Suprapubic skin (tissue), 4 donors: ENCODE data around the gene PLEKHG4. TPM values are rescaled to one million over a fixed set of nuclear protein-coding genes. Genes with fewer than 3 reads are reported as not detected.
A peak's percentile ranks its signal among the peaks of the same experiment; 100 is the strongest.

Source experiments
- DNase-seq, 2 donors: peaks; one replicate each; pipeline ENCODE4 v3.0.0-alpha.2; 2019; ENCODE audit warnings: low spot score in 2 of 2
- H3K27ac ChIP-seq: fragments of 200-600 bp; sonication (generic); one replicate; pipeline ENCODE4 v1.5.1; 2019
- H3K27me3 ChIP-seq: fragments of 200-600 bp; sonication (generic); one replicate; pipeline ENCODE4 v1.5.1; 2019
- H3K36me3 ChIP-seq: fragments of 200-600 bp; sonication (generic); one replicate; pipeline ENCODE4 v1.5.1; 2019
- H3K4me1 ChIP-seq: fragments of 200-600 bp; sonication (generic); one replicate; pipeline ENCODE4 v1.5.1; 2019
- H3K4me3 ChIP-seq: fragments of 200-600 bp; sonication (generic); one replicate; pipeline ENCODE4 v1.5.1; 2019; ENCODE audit warnings: mild to moderate bottlenecking
- H3K9me3 ChIP-seq: fragments of 200-600 bp; sonication (generic); one replicate; pipeline ENCODE4 v1.5.1; 2019
- EP300 ChIP-seq: sonication (generic); formaldehyde crosslinking; IDR thresholded peaks from one replicate; pipeline ENCODE4 v1.6.1; 2017; ENCODE audit warnings: antibody characterized with exemption
- POLR2A ChIP-seq, 2 donors: fragments of 450-650 bp; IDR thresholded peaks; one replicate each; pipeline ENCODE4 v1.6.1; 2017; ENCODE audit warnings: antibody characterized with exemption in 2 of 2, mild to moderate bottlenecking in 2 of 2, moderate library complexity in 2 of 2
- POLR2AphosphoS5 ChIP-seq, 3 donors: sonication (generic); formaldehyde crosslinking; IDR thresholded peaks; one replicate each; pipeline ENCODE4 v1.6.1; 2017; ENCODE audit warnings: antibody characterized with exemption in 3 of 3
- WGBS: methylation state at CpG from one replicate; pipeline ENCODE4 v1.1.5; 2018; 5-methylcytosine and 5-hydroxymethylcytosine counted together
- total RNA-seq, 4 donors: library from RNA; depleted of rRNA; stranded (reverse); fragments of >200 nt; gene quantifications; one replicate each; pipeline ENCODE4 v1.1.0, GENCODE V29; 2016
- TF ChIP-seq, protein P1 (sequence below), 2 donors: fragments of 200-600 bp in 1 of 2; fragments of 450-650 bp in 1 of 2; sonication (generic) in 1 of 2; IDR thresholded peaks; one replicate each; pipeline ENCODE4 v1.5.1; 2016 to 2019; ENCODE audit warnings: antibody characterized with exemption in 2 of 2, mild to moderate bottlenecking in 1 of 2, moderate library complexity in 1 of 2

The PLEKHG4 gene
- total RNA-seq, 4 donors from 2014 or later = 13.8 to 36.8 (median 26.9) TPM

- Histone ChIP-seq H3K36me3 (peaks cover 10% of the 10 kb centered on the region), H3K4me3 (no peak overlapping the region), H3K27ac (no peak overlapping the region), H3K27me3 (no peaks in the 10 kb centered on the region), H3K4me1 (no peaks in the 10 kb centered on the region), H3K9me3 (no peaks in the 10 kb centered on the region)
- DNase-seq = no peak
- TF ChIP-seq, protein P1, sequence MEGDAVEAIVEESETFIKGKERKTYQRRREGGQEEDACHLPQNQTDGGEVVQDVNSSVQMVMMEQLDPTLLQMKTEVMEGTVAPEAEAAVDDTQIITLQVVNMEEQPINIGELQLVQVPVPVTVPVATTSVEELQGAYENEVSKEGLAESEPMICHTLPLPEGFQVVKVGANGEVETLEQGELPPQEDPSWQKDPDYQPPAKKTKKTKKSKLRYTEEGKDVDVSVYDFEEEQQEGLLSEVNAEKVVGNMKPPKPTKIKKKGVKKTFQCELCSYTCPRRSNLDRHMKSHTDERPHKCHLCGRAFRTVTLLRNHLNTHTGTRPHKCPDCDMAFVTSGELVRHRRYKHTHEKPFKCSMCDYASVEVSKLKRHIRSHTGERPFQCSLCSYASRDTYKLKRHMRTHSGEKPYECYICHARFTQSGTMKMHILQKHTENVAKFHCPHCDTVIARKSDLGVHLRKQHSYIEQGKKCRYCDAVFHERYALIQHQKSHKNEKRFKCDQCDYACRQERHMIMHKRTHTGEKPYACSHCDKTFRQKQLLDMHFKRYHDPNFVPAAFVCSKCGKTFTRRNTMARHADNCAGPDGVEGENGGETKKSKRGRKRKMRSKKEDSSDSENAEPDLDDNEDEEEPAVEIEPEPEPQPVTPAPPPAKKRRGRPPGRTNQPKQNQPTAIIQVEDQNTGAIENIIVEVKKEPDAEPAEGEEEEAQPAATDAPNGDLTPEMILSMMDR (IDR thresholded peaks at IDR 0.05) = no peak
- TF ChIP-seq POLR2A (IDR thresholded peaks at IDR 0.05) = no peak
- no peak for TF ChIP-seq POLR2AphosphoS5 (IDR thresholded peaks at IDR 0.05)
- no peak for TF ChIP-seq EP300
- 88% methylated on average over 7 of the region's 7 CpGs for WGBS
Measured at GRCh38 chr16:67291461-67291860, 12.1 kb downstream of the PLEKHG4 start.

GRCh38 chr16:67294171-67294757 is 14.9 kb downstream of the PLEKHG4 start:
- Histone ChIP-seq H3K27me3 (no peaks in the 10 kb centered on the region), H3K9me3 (no peaks in the 10 kb centered on the region), H3K27ac (no peak overlapping the region), H3K4me3 (no peak overlapping the region), H3K36me3 (no peaks in the 10 kb centered on the region), H3K4me1 (no peaks in the 10 kb centered on the region)
- no peak for TF ChIP-seq POLR2A (IDR thresholded peaks at IDR 0.05)
- no peak for TF ChIP-seq POLR2AphosphoS5 (IDR thresholded peaks at IDR 0.05)
- DNase-seq = no peak
- WGBS = 93% methylated on average over 4 of the region's 4 CpGs

DNA sequence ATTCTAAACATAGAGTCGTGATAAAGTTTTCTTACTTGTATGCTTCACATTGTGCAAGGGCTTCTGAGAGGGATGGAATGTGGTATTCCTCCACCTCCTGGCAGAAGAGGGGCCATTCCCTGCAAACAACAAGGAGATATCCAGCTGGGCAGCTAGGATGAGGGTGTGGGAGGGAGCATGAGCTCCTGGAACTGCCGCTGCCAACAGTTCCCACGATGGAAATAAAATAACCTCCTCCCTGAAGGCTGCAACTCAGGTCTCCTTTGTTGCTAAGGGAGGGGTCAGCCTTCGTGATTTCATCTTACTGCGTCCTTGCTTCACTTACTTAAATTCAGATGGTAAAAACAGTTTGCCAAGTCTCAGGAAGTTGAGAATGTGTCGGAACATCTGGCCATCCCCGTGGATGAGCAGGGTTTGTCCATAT is 15.6 kb downstream of the PLEKHG4 start:
- Histone ChIP-seq H3K27ac (no peak overlapping the region), H3K4me3 (no peak overlapping the region), H3K9me3 (no peaks in the 10 kb centered on the region), H3K36me3 (no peaks in the 10 kb centered on the region), H3K27me3 (no peaks in the 10 kb centered on the region), H3K4me1 (no peaks in the 10 kb centered on the region)
- TF ChIP-seq EP300 (no peak), POLR2A (IDR thresholded peaks at IDR 0.05) (no peak), POLR2AphosphoS5 (IDR thresholded peaks at IDR 0.05) (no peak)
- TF ChIP-seq, protein P1 (IDR thresholded peaks at IDR 0.05) = no peak
- WGBS = 64% methylated on average over 7 of the region's 7 CpGs
- no peak for DNase-seq

GRCh38 chr16:67296420-67296819 is 17.1 kb downstream of the PLEKHG4 start:
- peaks cover 7% of the 10 kb centered on the region for H3K4me1 ChIP-seq
- 49% methylated on average over 2 of the region's 3 CpGs for WGBS
- H3K36me3 ChIP-seq = no peaks in the 10 kb centered on the region
- H3K27ac ChIP-seq = no peak overlapping the region
- no peak for DNase-seq
- no peak for TF ChIP-seq EP300
- TF ChIP-seq, protein P1 (IDR thresholded peaks at IDR 0.05) = no peak
- H3K4me3 ChIP-seq = no peak overlapping the region
- no peaks in the 10 kb centered on the region for H3K27me3 ChIP-seq
- no peaks in the 10 kb centered on the region for H3K9me3 ChIP-seq

DNA sequence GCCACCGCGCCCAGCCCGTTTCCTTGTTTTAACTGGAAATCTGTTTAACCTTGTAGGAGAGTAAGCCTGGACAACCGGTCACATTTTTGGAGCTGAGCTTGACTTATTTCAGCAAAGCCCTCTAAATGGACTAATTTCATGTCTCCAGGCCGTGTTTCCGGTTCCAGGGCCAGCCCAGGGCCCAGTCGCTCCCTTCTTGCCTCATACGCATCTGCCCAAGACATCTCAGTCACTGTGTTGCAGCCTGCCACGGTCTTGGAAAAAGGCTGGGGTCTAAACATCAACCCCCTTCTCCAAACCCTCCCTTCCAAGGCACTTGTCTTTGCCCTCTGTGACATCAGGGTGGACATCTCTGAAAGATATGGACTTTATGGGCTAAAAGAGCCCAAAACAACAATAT is 18.9 kb downstream of the PLEKHG4 start:
- peak in 1 of 2 donors; percentile 35 for DNase-seq
- 99% methylated on average over 9 of the region's 9 CpGs for WGBS
- no peaks in the 10 kb centered on the region for H3K27me3 ChIP-seq
- TF ChIP-seq POLR2A (IDR thresholded peaks at IDR 0.05) (no peak), POLR2AphosphoS5 (IDR thresholded peaks at IDR 0.05) (no peak), EP300 (no peak)
- TF ChIP-seq, protein P1 (IDR thresholded peaks at IDR 0.05) = no peak
- H3K4me3 ChIP-seq = no peak overlapping the region
- H3K27ac ChIP-seq = no peak overlapping the region
- H3K9me3 ChIP-seq = no peaks in the 10 kb centered on the region
- no peaks in the 10 kb centered on the region for H3K36me3 ChIP-seq
- H3K4me1 ChIP-seq = peaks cover 15% of the 10 kb centered on the region

- 95% methylated on average over 15 of the region's 15 CpGs for WGBS
- DNase-seq = peak in 1 of 2 donors; percentile 39
- no peak for TF ChIP-seq EP300
- Histone ChIP-seq H3K4me1 (peaks cover 15% of the 10 kb centered on the region), H3K9me3 (no peaks in the 10 kb centered on the region), H3K27ac (no peak overlapping the region), H3K27me3 (no peaks in the 10 kb centered on the region), H3K36me3 (no peaks in the 10 kb centered on the region), H3K4me3 (no peak overlapping the region)
Measured at GRCh38 chr16:67299269-67299668, 19.9 kb downstream of the PLEKHG4 start.
